Vagina (tissue), 2 donors: ENCODE data around the gene DOK5.
"Not testable (repeated sequence)": the region's sequence is repeated elsewhere in the genome, so short reads cannot be mapped to it uniquely, and the experiment has no call there.

Experiments
- CTCF ChIP-seq, 3 experiments: fragments of 450-650 bp in 2 of 3; fragments of 200-600 bp in 1 of 3; sonication (generic) in 1 of 3; IDR thresholded peaks; one replicate each; pipeline ENCODE4 v1.5.1; 2017 to 2019; ENCODE audit warnings: antibody characterized with exemption in 3 of 3, mild to moderate bottlenecking in 2 of 3, moderate library complexity in 2 of 3
- POLR2A ChIP-seq, 2 donors: fragments of 450-650 bp; IDR thresholded peaks; one replicate each; pipeline ENCODE4 v1.6.1; 2017; ENCODE audit warnings: antibody characterized with exemption in 2 of 2, mild to moderate bottlenecking in 2 of 2, moderate library complexity in 2 of 2
- POLR2AphosphoS5 ChIP-seq, 2 donors: sonication (generic); formaldehyde crosslinking; IDR thresholded peaks; one replicate each; pipeline ENCODE4 v1.9.0; 2017; ENCODE audit warnings: antibody characterized with exemption in 2 of 2, mild to moderate bottlenecking in 2 of 2, low read depth in 1 of 2; ENCODE audit not compliant: insufficient read depth in 1 of 2

- TF ChIP-seq CTCF (IDR thresholded peaks at IDR 0.05); POLR2AphosphoS5 (IDR thresholded peaks at IDR 0.05; ENCODE audit: insufficient read depth in 1 of 2, low read depth in 1 of 2); POLR2A (IDR thresholded peaks at IDR 0.05): not testable (repeated sequence)
These were observed 39.0 kb upstream of the DOK5 start for GRCh38 chr20:54436410-54436809.
